Measurements from ENCODE around the gene TBC1D8.

Gene TBC1D8

GRCh38 chr2:101111262-101111838 lies 39.8 kb downstream of the TBC1D8 start:
- DNase-seq, result no peak

- no peak for DNase-seq
Observed at GRCh38 chr2:101109451-101110118, 41.6 kb downstream of the TBC1D8 start.

GRCh38 chr2:101108357-101108756 lies 42.8 kb downstream of the TBC1D8 start:
- DNase-seq, result no peak

GRCh38 chr2:101107241-101107640 lies 43.9 kb downstream of the TBC1D8 start:
- no peak for DNase-seq

- DNase-seq, result no peak
Observed at GRCh38 chr2:101106453-101107181, 44.6 kb downstream of the TBC1D8 start.

- DNase-seq, result no peak
Observed at GRCh38 chr2:101105654-101106053, 45.5 kb downstream of the TBC1D8 start.

GRCh38 chr2:101097638-101098037 lies 53.5 kb downstream of the TBC1D8 start:
- no peak for DNase-seq

- no peak for DNase-seq
Observed at GRCh38 chr2:101096619-101097142, 54.5 kb downstream of the TBC1D8 start.

GRCh38 chr2:101094351-101094750 lies 56.8 kb downstream of the TBC1D8 start:
- DNase-seq, result no peak

- DNase-seq, result no peak
Observed at GRCh38 chr2:101089942-101090799, 61.0 kb downstream of the TBC1D8 start.

GRCh38 chr2:101089419-101089818 lies 61.8 kb downstream of the TBC1D8 start:
- DNase-seq, result no peak

- no peak for DNase-seq
Observed at GRCh38 chr2:101087638-101088037, 63.5 kb downstream of the TBC1D8 start.

GRCh38 chr2:101083613-101084012 lies 67.6 kb downstream of the TBC1D8 start:
- DNase-seq, result no peak

- DNase-seq, result no peak
Observed at GRCh38 chr2:101082998-101083397, 68.2 kb downstream of the TBC1D8 start.

- no peak for DNase-seq
Observed at GRCh38 chr2:101081375-101081907, 69.7 kb downstream of the TBC1D8 start.

GRCh38 chr2:101080211-101081068 lies 70.7 kb downstream of the TBC1D8 start:
- no peak for DNase-seq

- no peak for DNase-seq
Observed at GRCh38 chr2:101076581-101076980, 74.6 kb downstream of the TBC1D8 start.

- no peak for DNase-seq
Observed at GRCh38 chr2:101064868-101065549, 86.2 kb downstream of the TBC1D8 start.

GRCh38 chr2:101064505-101064867 lies 86.7 kb downstream of the TBC1D8 start:
- no peak for DNase-seq

GRCh38 chr2:101064125-101064502 lies 87.1 kb downstream of the TBC1D8 start:
- DNase-seq, result no peak

Data from activated naive CD4-positive, alpha-beta T cell treated with anti-CD3 and anti-CD28 coated beads, Interleukin-2, amount 50 U/mL, for 16 hours (primary cell).